Measurements from ENCODE around the gene MTHFD2L.
"Not testable (repeated sequence)": the region's sequence is repeated elsewhere in the genome, so short reads cannot be mapped to it uniquely, and the experiment has no call there.

The MTHFD2L gene

GRCh38 chr4:74157561-74158465 lies at the start of gene MTHFD2L:
Gene MTHFD2L (plus strand): TSS chr4:74158118. CDS start chr4:74158139, 21 bp downstream.
- DNase-seq = peak; percentile 72

GRCh38 chr4:74108457-74109115 lies 49.3 kb upstream of the MTHFD2L start:
- no peak for DNase-seq

GRCh38 chr4:74109116-74109869 lies 48.6 kb upstream of the MTHFD2L start:
- DNase-seq = peak; percentile 7

- no peak for DNase-seq
Observed at GRCh38 chr4:74109870-74110605, 47.9 kb upstream of the MTHFD2L start.

- no peak for DNase-seq
Observed at GRCh38 chr4:74110670-74111069, 47.2 kb upstream of the MTHFD2L start.

- no peak for DNase-seq
Observed at GRCh38 chr4:74111306-74111975, 46.5 kb upstream of the MTHFD2L start.

- no peak for DNase-seq
Observed at GRCh38 chr4:74111990-74112389, 45.9 kb upstream of the MTHFD2L start.

- DNase-seq = no peak
Observed at GRCh38 chr4:74112399-74113105, 45.4 kb upstream of the MTHFD2L start.

GRCh38 chr4:74114234-74114633 lies 43.7 kb upstream of the MTHFD2L start:
- DNase-seq = no peak

- peak; percentile 42 for DNase-seq
Observed at GRCh38 chr4:74117024-74117534, 40.8 kb upstream of the MTHFD2L start.

GRCh38 chr4:74118600-74119338 lies 39.1 kb upstream of the MTHFD2L start:
- no peak for DNase-seq

GRCh38 chr4:74120086-74120485 lies 37.8 kb upstream of the MTHFD2L start:
- DNase-seq = no peak

- DNase-seq = no peak
Observed at GRCh38 chr4:74121643-74122579, 36.0 kb upstream of the MTHFD2L start.

- peak; percentile 68 for DNase-seq
Observed at GRCh38 chr4:74123065-74123728, 34.7 kb upstream of the MTHFD2L start.

GRCh38 chr4:74125029-74125428 lies 32.9 kb upstream of the MTHFD2L start:
- DNase-seq = no peak

GRCh38 chr4:74127745-74128144 lies 30.2 kb upstream of the MTHFD2L start:
- no peak for DNase-seq

- DNase-seq = not testable (repeated sequence)
Observed at GRCh38 chr4:74130843-74131242, 27.1 kb upstream of the MTHFD2L start.

- not testable (repeated sequence) for DNase-seq
Observed at GRCh38 chr4:74132188-74132587, 25.7 kb upstream of the MTHFD2L start.

GRCh38 chr4:74132944-74133343 lies 25.0 kb upstream of the MTHFD2L start:
- no peak for DNase-seq

All from DMS79 (cell line).